A673 (cell line): ENCODE measurements around the gene RIMS1. TPM values are rescaled to one million over a fixed set of nuclear protein-coding genes. Genes with fewer than 3 reads are reported as not detected.

ENCODE experiments used
- BruUV-seq: library from RNA; stranded (reverse); fragments of 400-500 nt; replicated peaks from 2 replicates; lab custom pipeline; 2021; lab: Mats Ljungman, UMichigan
- CTCF ChIA-PET: fragments of 300-600 bp; sonication (Branson Sonifier 250); formaldehyde crosslinking; loops from one replicate; lab custom pipeline; 2022; ENCODE audit warnings: antibody characterized with exemption; lab: Charles Lee
- POLR2A ChIA-PET: fragments of 300-600 bp; sonication (Branson Sonifier 250); formaldehyde crosslinking; loops from one replicate; lab custom pipeline; 2022; ENCODE audit warnings: antibody characterized with exemption; ENCODE audit not compliant: low non-redundant PET; lab: Charles Lee
- DNase-seq: peaks from one replicate; pipeline ENCODE4 v3.0.0-alpha.2; 2015; ENCODE audit warnings: low spot score
- H3K27ac ChIP-seq: fragments of 200-600 bp; sonication (generic); 2 replicates; pipeline ENCODE4 v1.5.1; 2016; ENCODE audit warnings: mixed run types, low read depth, mild to moderate bottlenecking, mixed read lengths, antibody characterized with exemption, low read length; ENCODE audit not compliant: poor library complexity, severe bottlenecking
- H3K27me3 ChIP-seq: fragments of 200-600 bp; sonication (generic); replicated peaks from 2 replicates; pipeline ENCODE4 v1.6.1; 2017; ENCODE audit warnings: mixed run types, low read depth, mild to moderate bottlenecking, mixed read lengths, antibody characterized with exemption, low read length; ENCODE audit not compliant: insufficient read depth, poor library complexity
- H3K36me3 ChIP-seq: fragments of 200-600 bp; sonication (generic); 2 replicates; pipeline ENCODE4 v1.6.1; 2016; ENCODE audit warnings: mixed run types, mild to moderate bottlenecking, mixed read lengths, antibody characterized with exemption, low read length; ENCODE audit not compliant: insufficient read depth, poor library complexity, severe bottlenecking
- H3K4me1 ChIP-seq: fragments of 200-600 bp; sonication (generic); 2 replicates; pipeline ENCODE4 v1.6.1; 2017; ENCODE audit warnings: mixed run types, mild to moderate bottlenecking, mixed read lengths, antibody characterized with exemption, low read length; ENCODE audit not compliant: insufficient read depth, poor library complexity, severe bottlenecking
- H3K4me3 ChIP-seq: fragments of 200-600 bp; sonication (generic); 2 replicates; pipeline ENCODE4 v1.5.1; 2016; ENCODE audit warnings: low read depth, mixed run types, mild to moderate bottlenecking, mixed read lengths, low read length; ENCODE audit not compliant: poor library complexity, severe bottlenecking
- H3K9me3 ChIP-seq: fragments of 200-600 bp; sonication (generic); 2 replicates; pipeline ENCODE4 v1.6.1; 2016; ENCODE audit warnings: mixed run types, low read depth, mild to moderate bottlenecking, mixed read lengths, antibody characterized with exemption, low read length; ENCODE audit not compliant: poor library complexity, severe bottlenecking
- CTCF ChIP-seq: fragments of 300-800, 200-600 bp; sonication (generic); conservative IDR thresholded peaks from 2 replicates; pipeline ENCODE4 v1.5.1; 2017; ENCODE audit warnings: low read depth, mild to moderate bottlenecking, antibody characterized with exemption, low read length, moderate library complexity, mixed read lengths
- EZH2 ChIP-seq: fragments of 200-600 bp; sonication (generic); IDR thresholded peaks from 2 replicates; pipeline ENCODE4 v1.6.1; 2017; ENCODE audit warnings: borderline replicate concordance, low read depth, mild to moderate bottlenecking, mixed read lengths, antibody characterized with exemption, low read length; ENCODE audit not compliant: poor library complexity, severe bottlenecking
- intact Hi-C: fragments of 100-400 bp; cut with micrococcal nuclease; formaldehyde crosslinking; loops from one replicate; pipeline ENCODE4 v1.10.0; 2022; ENCODE audit not compliant: unreplicated experiment
- total RNA-seq: library from RNA; stranded (reverse); gene quantifications from 2 replicates; pipeline ENCODE4 v1.2.3, GENCODE V29; 2021

The RIMS1 gene
- total RNA-seq, 1 experiment from 2014 or later, result 1.3 TPM

DNA sequence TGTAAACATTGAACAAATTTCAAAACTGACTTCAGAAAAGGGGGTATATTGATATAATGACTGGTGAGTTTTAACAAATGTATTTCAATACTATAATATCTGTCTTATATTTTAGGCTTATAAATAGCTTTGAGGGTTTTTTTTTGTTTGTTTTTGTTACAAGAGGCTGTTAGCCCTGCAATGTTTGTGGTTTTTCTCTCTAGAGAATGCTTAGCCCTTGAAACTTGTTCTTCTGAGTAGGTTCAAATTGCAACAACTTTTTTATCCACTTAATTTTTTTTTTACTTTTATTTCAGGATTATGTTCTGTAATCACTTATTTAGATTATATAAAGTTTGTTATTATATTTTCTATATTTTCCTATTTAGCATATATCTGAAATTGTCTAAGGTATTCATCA lies 333.2 kb downstream of the RIMS1 start:
- BruUV-seq, result no TSS peak
- Histone ChIP-seq H3K27me3 (no peaks in the 10 kb centered on the region), H3K4me1 (no peaks in the 10 kb centered on the region), H3K4me3 (no peak overlapping the region), H3K27ac (no peak overlapping the region), H3K36me3 (no peaks in the 10 kb centered on the region), H3K9me3 (no peaks in the 10 kb centered on the region)
- intact Hi-C loops, result no loop called here
- TF ChIP-seq CTCF, result no peak
- no peak for TF ChIP-seq EZH2
- ChIA-PET POLR2A (no interaction called here), CTCF (no interaction called here)
- no peak for DNase-seq

GRCh38 chr6:72238021-72238420 lies 351.7 kb downstream of the RIMS1 start:
- H3K4me3 ChIP-seq, result no peak overlapping the region
- CTCF ChIA-PET, result no interaction called here
- no peak for TF ChIP-seq CTCF
- TF ChIP-seq EZH2, result no peak
- no TSS peak for BruUV-seq
- H3K27me3 ChIP-seq, result no peaks in the 10 kb centered on the region
- H3K4me1 ChIP-seq, result no peaks in the 10 kb centered on the region
- no peaks in the 10 kb centered on the region for H3K9me3 ChIP-seq
- POLR2A ChIA-PET, result no interaction called here
- DNase-seq, result no peak
- H3K27ac ChIP-seq, result no peak overlapping the region
- intact Hi-C loops, result no loop called here
- H3K36me3 ChIP-seq, result no peaks in the 10 kb centered on the region

DNA sequence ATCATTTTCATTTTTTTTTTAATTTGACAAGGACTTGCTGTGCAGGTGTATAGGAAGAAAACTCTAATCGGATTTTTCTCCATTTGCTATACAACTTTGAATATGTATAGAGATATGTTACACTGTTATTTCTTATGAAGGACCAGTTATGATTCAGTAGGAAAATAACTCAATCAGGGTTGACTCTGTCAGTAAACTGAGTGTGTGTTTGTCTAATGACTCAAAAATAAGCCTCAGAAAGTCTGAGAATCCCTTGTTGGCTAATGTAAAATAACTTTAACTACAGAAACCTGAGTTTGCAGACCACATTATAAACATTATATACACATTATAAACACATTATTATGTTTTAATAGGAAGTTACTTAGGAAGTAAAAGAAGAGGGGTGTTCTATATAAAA lies 352.6 kb downstream of the RIMS1 start:
- Histone ChIP-seq H3K36me3 (no peaks in the 10 kb centered on the region), H3K27me3 (no peaks in the 10 kb centered on the region), H3K4me3 (no peak overlapping the region), H3K27ac (no peak overlapping the region), H3K9me3 (no peaks in the 10 kb centered on the region), H3K4me1 (no peaks in the 10 kb centered on the region)
- no TSS peak for BruUV-seq
- DNase-seq, result no peak
- ChIA-PET POLR2A (no interaction called here), CTCF (no interaction called here)
- no peak for TF ChIP-seq CTCF
- TF ChIP-seq EZH2, result no peak
- intact Hi-C loops, result no loop called here
